ENCODE results near the gene PIP5K1A. TPM values are rescaled to one million over a fixed set of nuclear protein-coding genes. Genes with fewer than 3 reads are reported as not detected.

PIP5K1A gene
- total RNA-seq, 4 donors from 2014 or later = 29.7 to 70.9 (median 46.6) TPM

- TF ChIP-seq, protein P1, sequence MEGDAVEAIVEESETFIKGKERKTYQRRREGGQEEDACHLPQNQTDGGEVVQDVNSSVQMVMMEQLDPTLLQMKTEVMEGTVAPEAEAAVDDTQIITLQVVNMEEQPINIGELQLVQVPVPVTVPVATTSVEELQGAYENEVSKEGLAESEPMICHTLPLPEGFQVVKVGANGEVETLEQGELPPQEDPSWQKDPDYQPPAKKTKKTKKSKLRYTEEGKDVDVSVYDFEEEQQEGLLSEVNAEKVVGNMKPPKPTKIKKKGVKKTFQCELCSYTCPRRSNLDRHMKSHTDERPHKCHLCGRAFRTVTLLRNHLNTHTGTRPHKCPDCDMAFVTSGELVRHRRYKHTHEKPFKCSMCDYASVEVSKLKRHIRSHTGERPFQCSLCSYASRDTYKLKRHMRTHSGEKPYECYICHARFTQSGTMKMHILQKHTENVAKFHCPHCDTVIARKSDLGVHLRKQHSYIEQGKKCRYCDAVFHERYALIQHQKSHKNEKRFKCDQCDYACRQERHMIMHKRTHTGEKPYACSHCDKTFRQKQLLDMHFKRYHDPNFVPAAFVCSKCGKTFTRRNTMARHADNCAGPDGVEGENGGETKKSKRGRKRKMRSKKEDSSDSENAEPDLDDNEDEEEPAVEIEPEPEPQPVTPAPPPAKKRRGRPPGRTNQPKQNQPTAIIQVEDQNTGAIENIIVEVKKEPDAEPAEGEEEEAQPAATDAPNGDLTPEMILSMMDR (IDR thresholded peaks at IDR 0.05; ENCODE audit: low read depth) = no peak
These were observed 68.5 kb downstream of the PIP5K1A start for GRCh38 chr1:151266821-151267220.

DNA sequence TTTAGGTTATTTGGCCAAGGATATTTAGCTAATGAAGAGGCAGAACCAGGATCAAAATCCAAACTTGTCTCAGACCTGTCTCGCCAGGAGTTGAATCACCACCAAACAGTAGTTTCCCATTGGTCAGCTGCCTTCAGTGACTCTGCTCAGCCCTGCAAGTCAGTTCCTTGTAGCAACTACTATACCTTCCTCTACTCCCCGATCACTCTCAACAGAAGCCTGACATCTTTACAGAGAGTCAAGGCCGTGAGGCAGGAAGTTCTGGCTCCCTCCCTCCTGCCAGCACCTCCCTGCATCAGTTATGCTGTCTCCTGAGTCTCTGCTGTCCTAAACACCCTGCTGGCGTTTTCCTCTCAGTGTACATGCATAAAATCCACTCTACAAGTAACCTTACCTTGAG, 69.4 kb downstream of the PIP5K1A start:
- TF ChIP-seq, protein P1 (IDR thresholded peaks at IDR 0.05; ENCODE audit: low read depth) = no peak

DNA sequence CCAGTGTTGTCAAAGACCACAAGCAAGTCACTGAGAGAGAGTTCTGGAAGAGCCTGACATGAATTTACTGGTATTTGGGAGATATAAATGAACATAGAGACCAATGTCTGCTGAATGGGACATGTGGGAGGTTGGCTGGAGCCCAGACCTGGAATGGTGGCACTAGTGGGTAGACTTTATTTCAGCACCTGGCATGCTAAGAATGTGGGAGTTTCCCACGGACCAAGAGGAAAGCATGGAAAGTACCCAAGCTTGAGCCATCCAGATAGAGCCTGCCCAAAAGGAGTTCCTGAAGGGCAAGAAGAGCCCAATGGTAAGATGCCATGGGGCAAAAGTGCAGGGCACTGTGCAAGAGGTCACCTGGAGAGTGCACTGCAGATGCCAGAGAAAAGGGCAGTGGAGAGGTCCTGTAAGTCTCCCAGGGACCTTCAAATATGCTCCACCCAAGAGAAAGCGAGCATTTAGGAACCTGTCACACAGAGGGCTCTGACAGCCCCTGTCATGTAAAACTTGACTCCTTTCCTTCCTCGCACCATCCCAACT, 75.6 kb downstream of the PIP5K1A start:
- TF ChIP-seq, protein P1 (IDR thresholded peaks at IDR 0.05; ENCODE audit: low read depth) = no peak

- TF ChIP-seq, protein P1 (IDR thresholded peaks at IDR 0.05; ENCODE audit: low read depth) = no peak
These were observed 78.9 kb downstream of the PIP5K1A start for GRCh38 chr1:151277249-151277648.

DNA sequence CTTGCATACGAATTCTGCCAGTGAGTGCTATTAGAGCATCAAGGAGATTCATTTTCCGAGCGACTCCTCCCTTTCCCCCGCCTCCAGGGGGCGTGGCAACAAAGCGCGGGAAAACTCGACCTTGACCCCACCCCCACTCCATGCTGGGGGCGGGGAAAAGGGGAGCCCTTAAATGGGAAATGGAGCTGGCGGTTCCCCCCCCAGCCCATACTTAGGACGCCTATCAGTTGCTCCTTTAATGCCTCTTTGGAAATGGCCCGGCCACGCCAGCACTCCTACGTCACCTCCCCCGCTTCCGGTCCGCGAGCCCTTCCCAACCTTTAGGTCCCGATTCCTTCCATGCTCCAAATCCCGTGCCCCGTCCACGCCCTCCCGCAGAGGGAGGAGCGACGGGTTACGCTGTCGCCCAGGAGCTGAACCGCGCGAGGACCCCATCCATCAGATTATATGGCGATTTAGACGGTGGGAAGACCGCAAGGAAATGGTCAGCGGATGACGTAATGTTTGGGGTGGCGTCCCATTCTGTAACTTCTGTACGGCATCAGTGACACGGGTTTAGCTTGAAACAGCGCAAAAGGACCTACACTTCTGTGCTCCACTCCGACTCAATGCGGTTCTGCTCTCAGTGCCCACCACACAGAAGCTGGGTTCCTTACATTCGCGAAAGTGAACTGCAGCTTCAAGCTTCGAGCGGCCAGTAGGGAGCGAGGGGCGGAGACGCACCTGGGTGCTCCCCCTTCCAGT, 83.0 kb downstream of the PIP5K1A start:
- TF ChIP-seq, protein P1 (IDR thresholded peaks at IDR 0.05; ENCODE audit: low read depth) = no peak

DNA sequence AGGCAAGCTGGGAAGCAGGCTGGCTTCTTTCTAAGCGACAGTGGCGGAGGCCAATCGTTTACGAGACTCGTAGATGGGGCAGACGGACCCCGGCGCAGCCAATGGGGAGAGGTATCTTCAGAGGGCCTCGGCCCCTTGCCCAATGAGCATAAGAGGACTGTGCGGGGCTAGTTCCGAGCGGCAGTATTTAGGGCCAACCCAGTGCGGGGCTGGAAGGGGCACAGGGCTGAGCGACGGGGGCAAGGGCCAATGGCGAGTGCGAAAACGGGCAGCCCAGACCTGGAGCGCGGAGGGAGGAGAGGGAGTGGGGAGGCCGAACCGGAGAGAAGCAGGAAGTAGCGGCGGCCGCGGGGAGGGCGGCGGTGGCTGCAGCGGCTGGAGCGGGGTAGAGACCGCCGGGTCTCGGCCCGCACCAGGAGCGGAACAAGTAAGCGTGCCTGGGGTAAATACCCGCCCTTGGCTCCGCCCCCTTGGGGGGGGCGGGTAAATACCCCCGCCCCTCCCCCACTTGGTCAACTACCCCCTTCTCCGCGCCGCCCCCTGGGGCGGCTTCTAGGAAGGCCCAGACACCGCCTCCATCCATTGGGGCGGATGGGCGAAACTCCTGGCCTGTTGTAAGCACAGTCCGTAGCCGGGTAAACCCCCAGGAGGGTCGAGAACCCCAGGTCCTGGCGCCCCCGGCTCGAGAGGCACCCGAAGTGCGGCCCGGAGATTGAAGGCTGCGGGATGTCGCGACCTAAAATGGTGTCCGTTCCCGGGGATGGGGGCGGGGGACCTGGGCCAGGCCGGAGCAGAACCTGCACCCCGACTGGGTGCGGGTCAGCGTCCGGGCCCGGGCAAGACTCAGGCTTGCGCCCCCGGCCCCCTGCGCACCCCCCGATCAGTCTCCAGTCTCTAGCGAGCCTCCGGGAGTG, 83.9 kb downstream of the PIP5K1A start, which contains the start of gene ZNF687:
ZNF687 (plus strand) TSS at position 331 of the 914 bp plus-strand sequence. CDS start 3,993 bp downstream, outside the sequence.
- TF ChIP-seq, protein P1 (IDR thresholded peaks at IDR 0.05; ENCODE audit: low read depth) = no peak

All from subcutaneous adipose tissue (tissue), 4 donors.